Measurements from ENCODE around the gene CNTNAP3B.
"Not testable (repeated sequence)": the region's sequence is repeated elsewhere in the genome, so short reads cannot be mapped to it uniquely, and the experiment has no call there.

GRCh38 chr9:41941738-41942137 lies 187.5 kb downstream of the CNTNAP3B start:
- TF ChIP-seq POLR2AphosphoS5 (IDR thresholded peaks at IDR 0.05; ENCODE audit: low read depth); EZH2 (IDR thresholded peaks at IDR 0.05; ENCODE audit: low read depth, unreplicated experiment); REST (IDR thresholded peaks at IDR 0.05; ENCODE audit: unreplicated experiment); NANOG (IDR thresholded peaks at IDR 0.05; ENCODE audit: borderline replicate concordance): not testable (repeated sequence)
- peak in 1 of 2 experiments; percentile 39; a peak in 3 of 4 replicates for TF ChIP-seq CTCF (conservative IDR thresholded peaks at IDR 0.05; ENCODE audit: low read depth in 2 of 2)

Measured in GM23338 (cell line).